Esophagus mucosa (tissue), 1 donor: ENCODE measurements around the gene SELE. TPM values are rescaled to one million over a fixed set of nuclear protein-coding genes. Genes with fewer than 3 reads are reported as not detected.
"Not testable (repeated sequence)": the region's sequence is repeated elsewhere in the genome, so short reads cannot be mapped to it uniquely, and the experiment has no call there.

ENCODE experiments used
- ATAC-seq: fragments of 200-7000 bp; cut with Tn5 transposase; one replicate; pipeline ENCODE4 v1.9.1; 2020
- total RNA-seq: library from RNA; stranded (reverse); gene quantifications from one replicate; pipeline ENCODE4 v1.2.4, GENCODE V29; 2023
- donor health status: DM: yes; HTN: yes; CAD: no.

The SELE gene
- total RNA-seq, 1 donor from 2014 or later, result 0.56 TPM

GRCh38 chr1:169723763-169724162 lies 10.1 kb downstream of the SELE start:
- ATAC-seq, result no peak

- ATAC-seq, result no peak
These were observed 11.1 kb downstream of the SELE start for GRCh38 chr1:169722779-169723178.

GRCh38 chr1:169715100-169715499 lies 18.8 kb downstream of the SELE start:
- not testable (repeated sequence) for ATAC-seq

- not testable (repeated sequence) for ATAC-seq
These were observed 20.8 kb downstream of the SELE start for GRCh38 chr1:169713090-169713489.

- no peak for ATAC-seq
These were observed 21.6 kb downstream of the SELE start for GRCh38 chr1:169712309-169712631.

GRCh38 chr1:169711469-169712308 lies 22.2 kb downstream of the SELE start, which contains the start of gene SELL:
TSS of gene SELL (minus strand) at chr1:169711620. CDS start at chr1:169711498, 122 bp downstream.
- peak; percentile 88 for ATAC-seq

- no peak for ATAC-seq
These were observed 25.2 kb downstream of the SELE start for GRCh38 chr1:169708647-169709046.

GRCh38 chr1:169707912-169708604 lies 25.8 kb downstream of the SELE start:
- no peak for ATAC-seq

GRCh38 chr1:169704797-169705196 lies 29.1 kb downstream of the SELE start:
- ATAC-seq, result no peak

- no peak for ATAC-seq
These were observed 32.4 kb downstream of the SELE start for GRCh38 chr1:169701261-169702005.

GRCh38 chr1:169699707-169700106 lies 34.2 kb downstream of the SELE start:
- ATAC-seq, result no peak

- ATAC-seq, result no peak
These were observed 34.9 kb downstream of the SELE start for GRCh38 chr1:169698976-169699375.

GRCh38 chr1:169697755-169698154 lies 36.1 kb downstream of the SELE start:
- no peak for ATAC-seq

- no peak for ATAC-seq
These were observed 37.4 kb downstream of the SELE start for GRCh38 chr1:169696273-169697100.

GRCh38 chr1:169694304-169695075 lies 39.4 kb downstream of the SELE start:
- peak; percentile 20 for ATAC-seq

GRCh38 chr1:169692756-169693460 lies 41.0 kb downstream of the SELE start:
- no peak for ATAC-seq

GRCh38 chr1:169690489-169690888 lies 43.4 kb downstream of the SELE start:
- ATAC-seq, result no peak

- no peak for ATAC-seq
These were observed 44.5 kb downstream of the SELE start for GRCh38 chr1:169689395-169689794.

- not testable (repeated sequence) for ATAC-seq
These were observed 45.5 kb downstream of the SELE start for GRCh38 chr1:169688377-169688776.

GRCh38 chr1:169683661-169684060 lies 50.2 kb downstream of the SELE start:
- no peak for ATAC-seq

- not testable (repeated sequence) for ATAC-seq
These were observed 50.7 kb downstream of the SELE start for GRCh38 chr1:169683168-169683567.
